ENCODE results near the gene PSMA7. TPM values are rescaled to one million over a fixed set of nuclear protein-coding genes. Genes with fewer than 3 reads are reported as not detected.

Gene PSMA7
- total and polyA plus RNA-seq, 2 of the 8 experiments (the other 6 are each of a cell fraction or from before 2014, with no cell fraction given), result 361 to 648 TPM

DNA sequence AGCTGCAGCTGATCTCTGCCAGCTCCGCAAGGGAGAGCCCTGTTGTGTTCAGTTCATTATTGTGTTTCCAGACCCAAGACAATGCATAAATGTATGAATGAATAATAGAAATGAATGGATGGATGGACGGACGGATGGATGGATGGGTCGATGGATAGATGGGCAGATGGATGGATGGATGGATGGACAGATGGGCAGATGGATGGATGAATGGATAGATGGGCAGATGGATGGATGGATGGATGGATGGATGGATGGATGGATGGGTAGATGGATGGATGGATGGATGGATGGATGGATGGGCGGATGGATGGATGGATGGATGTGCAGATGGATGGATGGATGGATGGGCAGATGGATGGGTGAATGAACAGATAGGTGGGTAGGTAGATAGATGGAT lies 37.6 kb downstream of the PSMA7 start (continued):
- TF ChIP-seq, protein P1, sequence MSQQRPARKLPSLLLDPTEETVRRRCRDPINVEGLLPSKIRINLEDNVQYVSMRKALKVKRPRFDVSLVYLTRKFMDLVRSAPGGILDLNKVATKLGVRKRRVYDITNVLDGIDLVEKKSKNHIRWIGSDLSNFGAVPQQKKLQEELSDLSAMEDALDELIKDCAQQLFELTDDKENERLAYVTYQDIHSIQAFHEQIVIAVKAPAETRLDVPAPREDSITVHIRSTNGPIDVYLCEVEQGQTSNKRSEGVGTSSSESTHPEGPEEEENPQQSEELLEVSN (IDR thresholded peaks at IDR 0.05), result no peak
- TF ChIP-seq BACH1 (IDR thresholded peaks at IDR 0.05; ENCODE audit: low read length) (no peak), CEBPB (IDR thresholded peaks at IDR 0.05; ENCODE audit: low read depth, low read length) (no peak)
- TF ChIP-seq, protein P2, sequence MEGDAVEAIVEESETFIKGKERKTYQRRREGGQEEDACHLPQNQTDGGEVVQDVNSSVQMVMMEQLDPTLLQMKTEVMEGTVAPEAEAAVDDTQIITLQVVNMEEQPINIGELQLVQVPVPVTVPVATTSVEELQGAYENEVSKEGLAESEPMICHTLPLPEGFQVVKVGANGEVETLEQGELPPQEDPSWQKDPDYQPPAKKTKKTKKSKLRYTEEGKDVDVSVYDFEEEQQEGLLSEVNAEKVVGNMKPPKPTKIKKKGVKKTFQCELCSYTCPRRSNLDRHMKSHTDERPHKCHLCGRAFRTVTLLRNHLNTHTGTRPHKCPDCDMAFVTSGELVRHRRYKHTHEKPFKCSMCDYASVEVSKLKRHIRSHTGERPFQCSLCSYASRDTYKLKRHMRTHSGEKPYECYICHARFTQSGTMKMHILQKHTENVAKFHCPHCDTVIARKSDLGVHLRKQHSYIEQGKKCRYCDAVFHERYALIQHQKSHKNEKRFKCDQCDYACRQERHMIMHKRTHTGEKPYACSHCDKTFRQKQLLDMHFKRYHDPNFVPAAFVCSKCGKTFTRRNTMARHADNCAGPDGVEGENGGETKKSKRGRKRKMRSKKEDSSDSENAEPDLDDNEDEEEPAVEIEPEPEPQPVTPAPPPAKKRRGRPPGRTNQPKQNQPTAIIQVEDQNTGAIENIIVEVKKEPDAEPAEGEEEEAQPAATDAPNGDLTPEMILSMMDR (IDR thresholded peaks at IDR 0.05; ENCODE audit: control extremely low read depth in 1 of 3, insufficient read depth in 1 of 3, low read depth in 1 of 3, low read length in 3 of 3), result no peak
